HCT116 (cell line): ENCODE measurements around the gene SFTPB. TPM values are rescaled to one million over a fixed set of nuclear protein-coding genes. Genes with fewer than 3 reads are reported as not detected.

Source experiments
- ATAC-seq: fragments of 200-7000 bp; cut with Tn5 transposase; 2 replicates; pipeline ENCODE4 v1.9.1; 2020; ENCODE audit warnings: mild to moderate bottlenecking, moderate library complexity
- BruUV-seq: library from RNA; stranded (reverse); fragments of 400-500 nt; replicated peaks from 2 replicates; lab custom pipeline; 2021; lab: Mats Ljungman, UMichigan
- CTCF ChIA-PET: fragments of 300-600 bp; sonication (Branson Sonifier 250); formaldehyde crosslinking; loops from one replicate; lab custom pipeline; 2021; ENCODE audit warnings: antibody characterized with exemption; lab: Charles Lee
- POLR2A ChIA-PET: fragments of 300-600, 350-600 bp; sonication (Branson Sonifier 250); formaldehyde crosslinking; loops from one replicate; lab custom pipeline; 2021; ENCODE audit warnings: antibody characterized with exemption; lab: Charles Lee
- RAD21 ChIA-PET, 2 experiments: fragments of 300-600 bp; sonication (Branson Sonifier 250); formaldehyde crosslinking; loops; one replicate each; lab custom pipeline; 2023; ENCODE audit warnings: low total read pairs in 2 of 2; ENCODE audit not compliant: uncharacterized antibody in 2 of 2, unreplicated experiment in 2 of 2, low non-redundant PET in 1 of 2; lab: Charles Lee
- DNase-seq: peaks from one replicate; pipeline ENCODE4 v3.0.0-alpha.2; 2010; ENCODE audit warnings: low read depth, low spot score
- H2AFZ ChIP-seq: fragments of 200-600 bp; shearing (Covaris generic), sonication (generic); 2 replicates; pipeline ENCODE4 v1.6.1; 2017; ENCODE audit warnings: low read depth, mixed run types, mixed read lengths, antibody characterized with exemption, low read length; ENCODE audit not compliant: poor library complexity, severe bottlenecking
- H3K27ac ChIP-seq: 2 replicates; pipeline ENCODE4 v1.5.1; 2012; ENCODE audit warnings: low read depth, low read length
- H3K27me3 ChIP-seq: fragments of 200-600 bp; sonication (generic); 2 replicates; pipeline ENCODE4 v1.6.1; 2016; ENCODE audit warnings: mixed run types, low read length, mixed read lengths; ENCODE audit not compliant: insufficient read depth
- H3K36me3 ChIP-seq, 2 experiments: fragments of 200-500 bp in 1 of 2; fragments of 200-600 bp in 1 of 2; sonication (Bioruptor generic) in 1 of 2; sonication (generic) in 1 of 2; 2 replicates each; pipeline versions ENCODE4 v1.5.1 to v1.6.1; 2014 to 2016; ENCODE audit warnings: low read length in 2 of 2, inconsistent platforms in 1 of 2, mixed read lengths in 1 of 2, mixed run types in 1 of 2; ENCODE audit not compliant: insufficient read depth in 2 of 2, control insufficient read depth in 1 of 2
- H3K4me1 ChIP-seq, 2 experiments: fragments of 200-600 bp in 1 of 2; sonication (generic) in 1 of 2; 2 replicates each; pipeline versions ENCODE4 v1.5.1 to v1.6.1; 2012 to 2017; ENCODE audit warnings: low read length in 2 of 2, inconsistent platforms in 1 of 2, mild to moderate bottlenecking in 1 of 2, mixed read lengths in 1 of 2, mixed run types in 1 of 2, moderate library complexity in 1 of 2; ENCODE audit not compliant: insufficient read depth in 2 of 2, control insufficient read depth in 1 of 2
- H3K4me2 ChIP-seq: fragments of 200-600 bp; sonication (generic); 2 replicates; pipeline ENCODE4 v1.6.1; 2017; ENCODE audit warnings: mixed run types, low read length, mixed read lengths
- H3K4me3 ChIP-seq, 2 experiments: fragments of 200-600 bp in 1 of 2; sonication (generic) in 1 of 2; replicated peaks in 1 of 2; 2 replicates each; pipeline ENCODE4 v1.5.1; 2011 to 2016; ENCODE audit warnings: low read length in 2 of 2, control low read depth in 1 of 2, low read depth in 1 of 2, mild to moderate bottlenecking in 1 of 2, mixed read lengths in 1 of 2, mixed run types in 1 of 2
- H3K79me2 ChIP-seq: fragments of 200-600 bp; sonication (generic); 2 replicates; pipeline ENCODE4 v1.6.1; 2017; ENCODE audit warnings: mild to moderate bottlenecking, mixed run types, low read length, moderate library complexity, mixed read lengths; ENCODE audit not compliant: insufficient read depth
- H3K9ac ChIP-seq: fragments of 200-600 bp; sonication (generic); 2 replicates; pipeline ENCODE4 v1.6.1; 2016; ENCODE audit warnings: low read length, mixed read lengths
- H3K9me2 ChIP-seq: fragments of 200-600 bp; sonication (generic), shearing (Covaris generic); 2 replicates; pipeline ENCODE4 v1.6.1; 2017; ENCODE audit warnings: mixed run types, mild to moderate bottlenecking, moderate library complexity; ENCODE audit not compliant: insufficient read depth
- H3K9me3 ChIP-seq, 2 experiments: fragments of 200-500 bp in 1 of 2; fragments of 200-600 bp in 1 of 2; sonication (Bioruptor generic) in 1 of 2; sonication (generic) in 1 of 2; 2 replicates each; pipeline ENCODE4 v1.6.1; 2014 to 2017; ENCODE audit warnings: low read length in 2 of 2, mixed read lengths in 2 of 2, inconsistent platforms in 1 of 2, low read depth in 1 of 2, mild to moderate bottlenecking in 1 of 2, mixed run types in 1 of 2, moderate library complexity in 1 of 2; ENCODE audit not compliant: control insufficient read depth in 1 of 2, insufficient read depth in 1 of 2
- H4K20me1 ChIP-seq: fragments of 200-600 bp; sonication (generic), shearing (Covaris generic); 2 replicates; pipeline ENCODE4 v1.6.1; 2017; ENCODE audit warnings: mixed run types, mild to moderate bottlenecking, moderate library complexity; ENCODE audit not compliant: insufficient read depth
- CEBPB ChIP-seq: IDR thresholded peaks from 2 replicates; pipeline ENCODE4 v1.6.1; 2012; ENCODE audit warnings: low read depth
- EGR1 ChIP-seq: IDR thresholded peaks from 2 replicates; pipeline ENCODE4 v1.6.1; 2012; ENCODE audit warnings: low read depth
- POLR2AphosphoS5 ChIP-seq: IDR thresholded peaks from 2 replicates; pipeline ENCODE4 v1.6.1; 2011; ENCODE audit warnings: mild to moderate bottlenecking, low read depth, low read length, moderate library complexity
- RAD21 ChIP-seq: IDR thresholded peaks from 2 replicates; pipeline ENCODE4 v1.6.1; 2012; ENCODE audit warnings: low read depth, mild to moderate bottlenecking
- SIN3A ChIP-seq: IDR thresholded peaks from 2 replicates; pipeline ENCODE4 v1.6.1; 2012; ENCODE audit warnings: low read depth
- SP1 ChIP-seq: IDR thresholded peaks from 2 replicates; pipeline ENCODE4 v1.6.1; 2012; ENCODE audit warnings: low read depth
- SRF ChIP-seq: IDR thresholded peaks from 2 replicates; pipeline ENCODE4 v1.6.1; 2012; ENCODE audit warnings: low read depth
- TCF7L2 ChIP-seq: IDR thresholded peaks from 2 replicates; pipeline ENCODE4 v1.7.0; 2011; ENCODE audit warnings: borderline replicate concordance, inconsistent platforms; ENCODE audit not compliant: insufficient read depth, insufficient read length; ENCODE audit errors: extremely low read depth
- YY1 ChIP-seq: IDR thresholded peaks from 2 replicates; pipeline ENCODE4 v1.6.1; 2011; ENCODE audit warnings: low read length, low read depth, moderate library complexity, mild to moderate bottlenecking; ENCODE audit not compliant: insufficient replicate concordance; ENCODE audit errors: extremely low read depth
- ZFX ChIP-seq: fragments of 450-650 bp; IDR thresholded peaks from 2 replicates; pipeline ENCODE4 v1.6.1; 2017
- intact Hi-C: fragments of 100-400 bp; cut with micrococcal nuclease; formaldehyde crosslinking; loops from 2 replicates; pipeline ENCODE4 v1.10.0; 2022
- total RNA-seq: library from RNA; stranded (reverse); gene quantifications from one replicate; pipeline ENCODE4 v1.2.1, GENCODE V29; 2021; ENCODE audit not compliant: unreplicated experiment
- TF ChIP-seq, protein P1 (sequence below): IDR thresholded peaks from 2 replicates; pipeline ENCODE4 v1.6.1; 2012; ENCODE audit warnings: low read depth
- TF ChIP-seq, protein P2 (sequence below), 3 experiments: fragments of 200-600 bp in 1 of 3; sonication (generic) in 1 of 3; IDR thresholded peaks in 2 of 3; conservative IDR thresholded peaks in 1 of 3; 2 replicates each; pipeline ENCODE4 v1.5.1; 2012 to 2017; ENCODE audit warnings: low read depth in 2 of 3, low read length in 2 of 3, antibody characterized with exemption in 1 of 3, borderline replicate concordance in 1 of 3, control low read depth in 1 of 3, mild to moderate bottlenecking in 1 of 3, mixed read lengths in 1 of 3, mixed run types in 1 of 3, moderate library complexity in 1 of 3; ENCODE audit not compliant: insufficient read depth in 1 of 3
- TF ChIP-seq, protein P3 (sequence below): IDR thresholded peaks from 2 replicates; pipeline ENCODE4 v1.6.1; 2011; ENCODE audit warnings: mild to moderate bottlenecking, low read length, moderate library complexity; ENCODE audit not compliant: insufficient replicate concordance; ENCODE audit errors: extremely low read depth

Gene SFTPB
- total RNA-seq, 1 experiment from 2014 or later = 13.3 TPM

DNA sequence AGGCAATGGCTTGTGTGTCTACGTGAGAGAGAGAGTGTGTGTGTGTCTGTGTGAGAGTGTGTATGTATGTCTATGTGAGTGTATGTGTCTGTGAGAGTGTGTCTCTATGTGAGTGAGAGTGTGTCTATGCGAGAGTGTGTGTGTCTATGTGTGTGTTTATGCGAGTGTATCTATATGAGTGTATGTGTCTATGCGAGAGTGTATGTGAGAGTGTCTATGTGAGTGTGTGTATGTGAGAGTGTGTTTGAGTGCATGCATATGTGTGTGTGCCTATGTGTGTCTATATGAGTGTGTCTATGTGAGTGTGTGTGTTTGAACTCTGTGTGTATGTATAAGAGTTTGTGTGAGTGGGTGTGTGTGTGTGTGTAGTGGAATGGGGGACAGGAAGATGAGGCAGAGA, 16.4 kb upstream of the SFTPB start:
- BruUV-seq = no TSS peak
- intact Hi-C loops = no loop called here
- TF ChIP-seq SP1 (no peak), YY1 (no peak), SIN3A (no peak), RAD21 (no peak)
- TF ChIP-seq, protein P1, sequence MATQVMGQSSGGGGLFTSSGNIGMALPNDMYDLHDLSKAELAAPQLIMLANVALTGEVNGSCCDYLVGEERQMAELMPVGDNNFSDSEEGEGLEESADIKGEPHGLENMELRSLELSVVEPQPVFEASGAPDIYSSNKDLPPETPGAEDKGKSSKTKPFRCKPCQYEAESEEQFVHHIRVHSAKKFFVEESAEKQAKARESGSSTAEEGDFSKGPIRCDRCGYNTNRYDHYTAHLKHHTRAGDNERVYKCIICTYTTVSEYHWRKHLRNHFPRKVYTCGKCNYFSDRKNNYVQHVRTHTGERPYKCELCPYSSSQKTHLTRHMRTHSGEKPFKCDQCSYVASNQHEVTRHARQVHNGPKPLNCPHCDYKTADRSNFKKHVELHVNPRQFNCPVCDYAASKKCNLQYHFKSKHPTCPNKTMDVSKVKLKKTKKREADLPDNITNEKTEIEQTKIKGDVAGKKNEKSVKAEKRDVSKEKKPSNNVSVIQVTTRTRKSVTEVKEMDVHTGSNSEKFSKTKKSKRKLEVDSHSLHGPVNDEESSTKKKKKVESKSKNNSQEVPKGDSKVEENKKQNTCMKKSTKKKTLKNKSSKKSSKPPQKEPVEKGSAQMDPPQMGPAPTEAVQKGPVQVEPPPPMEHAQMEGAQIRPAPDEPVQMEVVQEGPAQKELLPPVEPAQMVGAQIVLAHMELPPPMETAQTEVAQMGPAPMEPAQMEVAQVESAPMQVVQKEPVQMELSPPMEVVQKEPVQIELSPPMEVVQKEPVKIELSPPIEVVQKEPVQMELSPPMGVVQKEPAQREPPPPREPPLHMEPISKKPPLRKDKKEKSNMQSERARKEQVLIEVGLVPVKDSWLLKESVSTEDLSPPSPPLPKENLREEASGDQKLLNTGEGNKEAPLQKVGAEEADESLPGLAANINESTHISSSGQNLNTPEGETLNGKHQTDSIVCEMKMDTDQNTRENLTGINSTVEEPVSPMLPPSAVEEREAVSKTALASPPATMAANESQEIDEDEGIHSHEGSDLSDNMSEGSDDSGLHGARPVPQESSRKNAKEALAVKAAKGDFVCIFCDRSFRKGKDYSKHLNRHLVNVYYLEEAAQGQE = no peak
- H3K4me3 ChIP-seq = no peak overlapping the region
- H3K4me2 ChIP-seq = no peak overlapping the region
- no peaks in the 10 kb centered on the region for H3K27me3 ChIP-seq
- ChIA-PET POLR2A (no interaction called here), RAD21 (no interaction called here), CTCF (no interaction called here)
- no peaks in the 10 kb centered on the region for H3K9me3 ChIP-seq
- no peaks in the 10 kb centered on the region for H3K79me2 ChIP-seq
- ATAC-seq (no peak), DNase-seq (no peak)
- no peak overlapping the region for H3K9ac ChIP-seq
- H2AFZ ChIP-seq = no peak overlapping the region
- H3K27ac ChIP-seq = no peak overlapping the region
- peaks cover 16 to 35% of the 10 kb centered on the region in 2 experiments for H3K4me1 ChIP-seq
- H4K20me1 ChIP-seq = no peaks in the 10 kb centered on the region
- no peaks in the 10 kb centered on the region for H3K9me2 ChIP-seq
- no peaks in the 10 kb centered on the region for H3K36me3 ChIP-seq

DNA sequence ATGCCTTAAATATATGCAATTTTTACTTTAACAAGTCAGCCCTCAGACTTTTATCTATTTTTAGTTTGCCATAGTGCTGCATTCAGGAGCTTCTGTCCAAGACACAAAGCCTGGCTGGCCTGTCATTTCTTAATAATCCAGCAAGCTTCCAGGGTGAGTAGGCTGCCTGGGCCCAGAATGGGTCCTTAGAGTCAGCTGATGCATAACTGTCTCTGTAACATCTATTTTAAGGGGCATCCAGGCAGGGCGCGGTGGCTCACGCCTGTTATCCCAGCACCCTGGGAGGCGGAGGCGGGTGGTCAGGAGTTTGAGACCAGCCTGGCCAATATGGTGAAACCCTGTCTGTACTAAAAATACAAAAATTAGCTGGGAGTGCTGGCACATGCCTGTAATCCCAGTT, 14.4 kb upstream of the SFTPB start:
- intact Hi-C loops = no loop called here
- ChIA-PET POLR2A (no interaction called here), RAD21 (no interaction called here), CTCF (no interaction called here)
- Histone ChIP-seq H4K20me1 (no peaks in the 10 kb centered on the region), H3K4me2 (no peak overlapping the region), H3K79me2 (no peaks in the 10 kb centered on the region), H3K27me3 (no peaks in the 10 kb centered on the region), H3K9me3 (no peaks in the 10 kb centered on the region), H3K27ac (no peak overlapping the region), H3K36me3 (no peaks in the 10 kb centered on the region), H3K4me1 (peaks cover 19 to 38% of the 10 kb centered on the region in 2 experiments), H3K4me3 (no peak overlapping the region), H3K9me2 (no peaks in the 10 kb centered on the region), H2AFZ (no peak overlapping the region), H3K9ac (no peak overlapping the region)
- no peak for DNase-seq
- no TSS peak for BruUV-seq
- no peak for ATAC-seq
- TF ChIP-seq SRF = no peak
- TF ChIP-seq POLR2AphosphoS5 = no peak
- no peak for TF ChIP-seq EGR1
- no peak for TF ChIP-seq CEBPB
- no peak for TF ChIP-seq ZFX
- TF ChIP-seq YY1 = no peak
- TF ChIP-seq, protein P2, sequence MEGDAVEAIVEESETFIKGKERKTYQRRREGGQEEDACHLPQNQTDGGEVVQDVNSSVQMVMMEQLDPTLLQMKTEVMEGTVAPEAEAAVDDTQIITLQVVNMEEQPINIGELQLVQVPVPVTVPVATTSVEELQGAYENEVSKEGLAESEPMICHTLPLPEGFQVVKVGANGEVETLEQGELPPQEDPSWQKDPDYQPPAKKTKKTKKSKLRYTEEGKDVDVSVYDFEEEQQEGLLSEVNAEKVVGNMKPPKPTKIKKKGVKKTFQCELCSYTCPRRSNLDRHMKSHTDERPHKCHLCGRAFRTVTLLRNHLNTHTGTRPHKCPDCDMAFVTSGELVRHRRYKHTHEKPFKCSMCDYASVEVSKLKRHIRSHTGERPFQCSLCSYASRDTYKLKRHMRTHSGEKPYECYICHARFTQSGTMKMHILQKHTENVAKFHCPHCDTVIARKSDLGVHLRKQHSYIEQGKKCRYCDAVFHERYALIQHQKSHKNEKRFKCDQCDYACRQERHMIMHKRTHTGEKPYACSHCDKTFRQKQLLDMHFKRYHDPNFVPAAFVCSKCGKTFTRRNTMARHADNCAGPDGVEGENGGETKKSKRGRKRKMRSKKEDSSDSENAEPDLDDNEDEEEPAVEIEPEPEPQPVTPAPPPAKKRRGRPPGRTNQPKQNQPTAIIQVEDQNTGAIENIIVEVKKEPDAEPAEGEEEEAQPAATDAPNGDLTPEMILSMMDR (IDR thresholded peaks at IDR 0.05 in 2 of 3, conservative IDR thresholded peaks at IDR 0.05 in 1 of 3; ENCODE audit: borderline replicate concordance in 1 of 3, insufficient read depth in 1 of 3, low read depth in 2 of 3, low read length in 2 of 3) = no peak
- TF ChIP-seq SP1 = no peak
- TF ChIP-seq, protein P3, sequence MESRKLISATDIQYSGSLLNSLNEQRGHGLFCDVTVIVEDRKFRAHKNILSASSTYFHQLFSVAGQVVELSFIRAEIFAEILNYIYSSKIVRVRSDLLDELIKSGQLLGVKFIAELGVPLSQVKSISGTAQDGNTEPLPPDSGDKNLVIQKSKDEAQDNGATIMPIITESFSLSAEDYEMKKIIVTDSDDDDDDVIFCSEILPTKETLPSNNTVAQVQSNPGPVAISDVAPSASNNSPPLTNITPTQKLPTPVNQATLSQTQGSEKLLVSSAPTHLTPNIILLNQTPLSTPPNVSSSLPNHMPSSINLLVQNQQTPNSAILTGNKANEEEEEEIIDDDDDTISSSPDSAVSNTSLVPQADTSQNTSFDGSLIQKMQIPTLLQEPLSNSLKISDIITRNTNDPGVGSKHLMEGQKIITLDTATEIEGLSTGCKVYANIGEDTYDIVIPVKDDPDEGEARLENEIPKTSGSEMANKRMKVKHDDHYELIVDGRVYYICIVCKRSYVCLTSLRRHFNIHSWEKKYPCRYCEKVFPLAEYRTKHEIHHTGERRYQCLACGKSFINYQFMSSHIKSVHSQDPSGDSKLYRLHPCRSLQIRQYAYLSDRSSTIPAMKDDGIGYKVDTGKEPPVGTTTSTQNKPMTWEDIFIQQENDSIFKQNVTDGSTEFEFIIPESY = no peak
- TF ChIP-seq TCF7L2 = no peak
